ENCODE measurements around the gene GUCD1.

DNA sequence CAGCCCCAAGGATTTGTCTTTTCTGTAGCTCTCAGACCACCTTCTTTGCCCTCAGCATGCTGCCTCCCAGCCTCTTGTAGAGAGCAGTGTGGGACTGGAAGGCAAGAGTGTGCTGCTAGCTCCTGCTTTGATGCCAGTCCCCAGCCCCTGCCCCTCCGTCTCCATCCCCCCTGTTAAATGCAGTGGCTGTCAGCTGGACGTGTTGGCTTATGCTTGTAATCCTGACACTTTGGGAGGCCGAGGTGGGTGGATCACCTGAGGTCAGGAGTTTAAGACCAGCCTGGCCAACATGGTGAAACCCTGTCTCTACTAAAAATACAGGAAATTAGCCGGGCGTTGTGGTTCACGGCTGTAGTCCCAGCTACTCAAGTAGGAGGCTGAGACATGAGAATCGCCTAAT lies 16.3 kb upstream of the GUCD1 start:
- TF ChIP-seq, protein P1, sequence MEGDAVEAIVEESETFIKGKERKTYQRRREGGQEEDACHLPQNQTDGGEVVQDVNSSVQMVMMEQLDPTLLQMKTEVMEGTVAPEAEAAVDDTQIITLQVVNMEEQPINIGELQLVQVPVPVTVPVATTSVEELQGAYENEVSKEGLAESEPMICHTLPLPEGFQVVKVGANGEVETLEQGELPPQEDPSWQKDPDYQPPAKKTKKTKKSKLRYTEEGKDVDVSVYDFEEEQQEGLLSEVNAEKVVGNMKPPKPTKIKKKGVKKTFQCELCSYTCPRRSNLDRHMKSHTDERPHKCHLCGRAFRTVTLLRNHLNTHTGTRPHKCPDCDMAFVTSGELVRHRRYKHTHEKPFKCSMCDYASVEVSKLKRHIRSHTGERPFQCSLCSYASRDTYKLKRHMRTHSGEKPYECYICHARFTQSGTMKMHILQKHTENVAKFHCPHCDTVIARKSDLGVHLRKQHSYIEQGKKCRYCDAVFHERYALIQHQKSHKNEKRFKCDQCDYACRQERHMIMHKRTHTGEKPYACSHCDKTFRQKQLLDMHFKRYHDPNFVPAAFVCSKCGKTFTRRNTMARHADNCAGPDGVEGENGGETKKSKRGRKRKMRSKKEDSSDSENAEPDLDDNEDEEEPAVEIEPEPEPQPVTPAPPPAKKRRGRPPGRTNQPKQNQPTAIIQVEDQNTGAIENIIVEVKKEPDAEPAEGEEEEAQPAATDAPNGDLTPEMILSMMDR (IDR thresholded peaks at IDR 0.05 in 2 of 3, conservative IDR thresholded peaks at IDR 0.05 in 1 of 3; ENCODE audit: borderline replicate concordance in 1 of 3, insufficient read depth in 1 of 3, low read depth in 2 of 3, low read length in 2 of 3) = no peak
- TF ChIP-seq POLR2A (IDR thresholded peaks at IDR 0.05; ENCODE audit: borderline replicate concordance, extremely low read depth, insufficient read depth, insufficient read length) (no peak), SRF (IDR thresholded peaks at IDR 0.05; ENCODE audit: low read depth) (no peak), SIN3A (IDR thresholded peaks at IDR 0.05; ENCODE audit: low read depth) (no peak), SP1 (IDR thresholded peaks at IDR 0.05; ENCODE audit: low read depth) (no peak), POLR2AphosphoS5 (IDR thresholded peaks at IDR 0.05; ENCODE audit: low read depth, low read length) (no peak)
